Measurements from ENCODE around the gene CDC25B. TPM values are rescaled to one million over a fixed set of nuclear protein-coding genes. Genes with fewer than 3 reads are reported as not detected.

The CDC25B gene
- total RNA-seq, 1 experiment from 2014 or later, result 91.0 TPM

- Histone ChIP-seq H3F3A (ENCODE audit: insufficient read depth, low read depth) (no peaks in the 10 kb centered on the region), H4K20me1 (ENCODE audit: insufficient read depth) (no peaks in the 10 kb centered on the region), H3K4me2 (peak overlapping the region; percentile 79; the same call in 1 of the 2 replicates), H3K4me3 (no peak overlapping the region), H3K9me2 (ENCODE audit: insufficient read depth) (no peaks in the 10 kb centered on the region), H2AFZ (no peak overlapping the region), H3K27ac (no peak overlapping the region), H3K79me2 (ENCODE audit: low read depth) (peaks cover 17% of the 10 kb centered on the region), H3K9me3 (ENCODE audit: insufficient read depth, low read depth) (no peaks in the 10 kb centered on the region), H3K36me3 (ENCODE audit: low read depth) (no peaks in the 10 kb centered on the region), H3K4me1 (replicated peaks; ENCODE audit: insufficient read depth) (peaks cover 15% of the 10 kb centered on the region), H3K27me3 (ENCODE audit: insufficient read depth, low read depth) (no peaks in the 10 kb centered on the region)
- TF ChIP-seq EZH2 (IDR thresholded peaks at IDR 0.05; ENCODE audit: low read depth), result no peak
- TF ChIP-seq CTCF (conservative IDR thresholded peaks at IDR 0.05), result no peak
- DNase-seq, result no peak
- CTCF ChIA-PET, result no interaction called here
- intact Hi-C loops (cut with micrococcal nuclease; ENCODE audit: unreplicated experiment), result no loop called here
- TSS peak; percentile 44 for BruUV-seq (replicated peaks)
- POLR2A ChIA-PET (ENCODE audit: unreplicated experiment), result no interaction called here
Observed at GRCh38 chr20:3798373-3798768, 2.3 kb downstream of the CDC25B start.

- Histone ChIP-seq H3K27me3 (ENCODE audit: insufficient read depth, low read depth) (no peaks in the 10 kb centered on the region), H3K4me1 (replicated peaks; ENCODE audit: insufficient read depth) (peaks cover 15% of the 10 kb centered on the region), H2AFZ (no peak overlapping the region), H3K4me3 (no peak overlapping the region), H4K20me1 (ENCODE audit: insufficient read depth) (no peaks in the 10 kb centered on the region), H3K36me3 (ENCODE audit: low read depth) (no peaks in the 10 kb centered on the region), H3F3A (ENCODE audit: insufficient read depth, low read depth) (no peaks in the 10 kb centered on the region), H3K9me3 (ENCODE audit: insufficient read depth, low read depth) (no peaks in the 10 kb centered on the region), H3K4me2 (no peak overlapping the region), H3K27ac (no peak overlapping the region), H3K9me2 (ENCODE audit: insufficient read depth) (no peaks in the 10 kb centered on the region), H3K79me2 (ENCODE audit: low read depth) (peaks cover 17% of the 10 kb centered on the region)
- ChIA-PET POLR2A (ENCODE audit: unreplicated experiment) (no interaction called here), CTCF (no interaction called here)
- no TSS peak for BruUV-seq (replicated peaks)
- no peak for DNase-seq
- intact Hi-C loops (cut with micrococcal nuclease; ENCODE audit: unreplicated experiment), result no loop called here
- no peak for TF ChIP-seq EZH2 (IDR thresholded peaks at IDR 0.05; ENCODE audit: low read depth)
- no peak for TF ChIP-seq CTCF (conservative IDR thresholded peaks at IDR 0.05)
Observed at GRCh38 chr20:3798908-3799248, 2.8 kb downstream of the CDC25B start.

- Histone ChIP-seq H3K9me3 (ENCODE audit: insufficient read depth, low read depth) (no peaks in the 10 kb centered on the region), H4K20me1 (ENCODE audit: insufficient read depth) (no peaks in the 10 kb centered on the region), H3K36me3 (ENCODE audit: low read depth) (no peaks in the 10 kb centered on the region), H3K4me1 (replicated peaks; ENCODE audit: insufficient read depth) (peaks cover 20% of the 10 kb centered on the region), H3K79me2 (ENCODE audit: low read depth) (peaks cover 16% of the 10 kb centered on the region), H3K4me3 (no peak overlapping the region), H3K4me2 (no peak overlapping the region), H3F3A (ENCODE audit: insufficient read depth, low read depth) (0 out of 2 replicates have a peak, but pooled peaks cover 2% of the 10 kb centered on the region), H3K27me3 (ENCODE audit: insufficient read depth, low read depth) (no peaks in the 10 kb centered on the region), H3K27ac (no peak overlapping the region), H3K9me2 (ENCODE audit: insufficient read depth) (no peaks in the 10 kb centered on the region), H2AFZ (no peak overlapping the region)
- CTCF ChIA-PET, result no interaction called here
- no TSS peak for BruUV-seq (replicated peaks)
- intact Hi-C loops (cut with micrococcal nuclease; ENCODE audit: unreplicated experiment), result no loop called here
- no peak for TF ChIP-seq CTCF (conservative IDR thresholded peaks at IDR 0.05)
- TF ChIP-seq EZH2 (IDR thresholded peaks at IDR 0.05; ENCODE audit: low read depth), result no peak
- POLR2A ChIA-PET (ENCODE audit: unreplicated experiment), result no interaction called here
- no peak for DNase-seq
Observed at GRCh38 chr20:3800256-3800877, 4.3 kb downstream of the CDC25B start.

Data from PC-9 (cell line).